ENCODE data around the gene TTC7B. TPM values are rescaled to one million over a fixed set of nuclear protein-coding genes. Genes with fewer than 3 reads are reported as not detected.

The TTC7B gene
- total and polyA plus RNA-seq, 2 of the 13 experiments (the other 11 are each of a cell fraction or from before 2014, with no cell fraction given): 1.3 to 3.2 TPM

- TF ChIP-seq ZNF709 (CRISPR knock-in tag; IDR thresholded peaks at IDR 0.05): no peak
- TF ChIP-seq ZNF543 (CRISPR knock-in tag; IDR thresholded peaks at IDR 0.05): peak; percentile 100
- TF ChIP-seq, protein P1, sequence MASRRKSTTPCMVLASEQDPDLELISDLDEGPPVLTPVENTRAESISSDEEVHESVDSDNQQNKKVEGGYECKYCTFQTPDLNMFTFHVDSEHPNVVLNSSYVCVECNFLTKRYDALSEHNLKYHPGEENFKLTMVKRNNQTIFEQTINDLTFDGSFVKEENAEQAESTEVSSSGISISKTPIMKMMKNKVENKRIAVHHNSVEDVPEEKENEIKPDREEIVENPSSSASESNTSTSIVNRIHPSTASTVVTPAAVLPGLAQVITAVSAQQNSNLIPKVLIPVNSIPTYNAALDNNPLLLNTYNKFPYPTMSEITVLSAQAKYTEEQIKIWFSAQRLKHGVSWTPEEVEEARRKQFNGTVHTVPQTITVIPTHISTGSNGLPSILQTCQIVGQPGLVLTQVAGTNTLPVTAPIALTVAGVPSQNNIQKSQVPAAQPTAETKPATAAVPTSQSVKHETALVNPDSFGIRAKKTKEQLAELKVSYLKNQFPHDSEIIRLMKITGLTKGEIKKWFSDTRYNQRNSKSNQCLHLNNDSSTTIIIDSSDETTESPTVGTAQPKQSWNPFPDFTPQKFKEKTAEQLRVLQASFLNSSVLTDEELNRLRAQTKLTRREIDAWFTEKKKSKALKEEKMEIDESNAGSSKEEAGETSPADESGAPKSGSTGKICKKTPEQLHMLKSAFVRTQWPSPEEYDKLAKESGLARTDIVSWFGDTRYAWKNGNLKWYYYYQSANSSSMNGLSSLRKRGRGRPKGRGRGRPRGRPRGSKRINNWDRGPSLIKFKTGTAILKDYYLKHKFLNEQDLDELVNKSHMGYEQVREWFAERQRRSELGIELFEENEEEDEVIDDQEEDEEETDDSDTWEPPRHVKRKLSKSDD (CRISPR knock-in tag; IDR thresholded peaks at IDR 0.05; ENCODE audit: low read depth): no peak
- no peak for TF ChIP-seq NKX3-1 (CRISPR knock-in tag; IDR thresholded peaks at IDR 0.05)
- TF ChIP-seq GABPA (IDR thresholded peaks at IDR 0.05; ENCODE audit: low read depth, low read length): no peak
- TF ChIP-seq GABPA (CRISPR knock-in tag; IDR thresholded peaks at IDR 0.05; ENCODE audit: low read depth): no peak
- TF ChIP-seq ARID5B (CRISPR knock-in tag; IDR thresholded peaks at IDR 0.05): peak; percentile 85
- TF ChIP-seq ZNF180 (CRISPR knock-in tag; IDR thresholded peaks at IDR 0.05; ENCODE audit: borderline replicate concordance, low read depth): no peak
- TF ChIP-seq BRCA1 (CRISPR knock-in tag; IDR thresholded peaks at IDR 0.05): peak; percentile 52; the same call in 1 of the 2 replicates
- TF ChIP-seq, protein P2, sequence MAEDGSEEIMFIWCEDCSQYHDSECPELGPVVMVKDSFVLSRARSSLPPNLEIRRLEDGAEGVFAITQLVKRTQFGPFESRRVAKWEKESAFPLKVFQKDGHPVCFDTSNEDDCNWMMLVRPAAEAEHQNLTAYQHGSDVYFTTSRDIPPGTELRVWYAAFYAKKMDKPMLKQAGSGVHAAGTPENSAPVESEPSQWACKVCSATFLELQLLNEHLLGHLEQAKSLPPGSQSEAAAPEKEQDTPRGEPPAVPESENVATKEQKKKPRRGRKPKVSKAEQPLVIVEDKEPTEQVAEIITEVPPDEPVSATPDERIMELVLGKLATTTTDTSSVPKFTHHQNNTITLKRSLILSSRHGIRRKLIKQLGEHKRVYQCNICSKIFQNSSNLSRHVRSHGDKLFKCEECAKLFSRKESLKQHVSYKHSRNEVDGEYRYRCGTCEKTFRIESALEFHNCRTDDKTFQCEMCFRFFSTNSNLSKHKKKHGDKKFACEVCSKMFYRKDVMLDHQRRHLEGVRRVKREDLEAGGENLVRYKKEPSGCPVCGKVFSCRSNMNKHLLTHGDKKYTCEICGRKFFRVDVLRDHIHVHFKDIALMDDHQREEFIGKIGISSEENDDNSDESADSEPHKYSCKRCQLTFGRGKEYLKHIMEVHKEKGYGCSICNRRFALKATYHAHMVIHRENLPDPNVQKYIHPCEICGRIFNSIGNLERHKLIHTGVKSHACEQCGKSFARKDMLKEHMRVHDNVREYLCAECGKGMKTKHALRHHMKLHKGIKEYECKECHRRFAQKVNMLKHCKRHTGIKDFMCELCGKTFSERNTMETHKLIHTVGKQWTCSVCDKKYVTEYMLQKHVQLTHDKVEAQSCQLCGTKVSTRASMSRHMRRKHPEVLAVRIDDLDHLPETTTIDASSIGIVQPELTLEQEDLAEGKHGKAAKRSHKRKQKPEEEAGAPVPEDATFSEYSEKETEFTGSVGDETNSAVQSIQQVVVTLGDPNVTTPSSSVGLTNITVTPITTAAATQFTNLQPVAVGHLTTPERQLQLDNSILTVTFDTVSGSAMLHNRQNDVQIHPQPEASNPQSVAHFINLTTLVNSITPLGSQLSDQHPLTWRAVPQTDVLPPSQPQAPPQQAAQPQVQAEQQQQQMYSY (CRISPR knock-in tag; IDR thresholded peaks at IDR 0.05): no peak
- TF ChIP-seq GPBP1L1 (CRISPR knock-in tag; IDR thresholded peaks at IDR 0.05): no peak
- TF ChIP-seq, protein P3, sequence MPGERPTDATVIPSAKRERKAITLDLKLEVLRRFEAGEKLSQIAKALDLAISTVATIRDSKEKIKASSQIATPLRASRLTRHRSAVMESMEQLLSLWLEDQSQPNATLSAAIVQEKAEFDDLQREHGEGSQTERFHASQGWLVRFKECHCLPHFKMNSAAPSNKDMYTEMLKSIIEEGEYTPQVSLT (CRISPR knock-in tag; IDR thresholded peaks at IDR 0.05; ENCODE audit: borderline replicate concordance, low read depth): no peak
- TF ChIP-seq TBP (CRISPR knock-in tag; IDR thresholded peaks at IDR 0.05): no peak
- no peak for TF ChIP-seq CSRNP1 (CRISPR knock-in tag; IDR thresholded peaks at IDR 0.05)
These were observed 302.8 kb downstream of the TTC7B start (continued) for GRCh38 chr14:90513161-90514014.
